Activated T-helper 1 cell treated with anti-CD3 and anti-CD28 coated beads, Interleukin-2, amount 50 U/mL, for 16 hours (primary cell): ENCODE results near the gene PLA2G4E.

Experiments used
- DNase-seq, 2 donors: peaks; one replicate each; pipeline ENCODE4 v3.0.0-alpha.2; 2020; ENCODE audit warnings: low read depth in 1 of 2, low spot score in 1 of 2

Gene PLA2G4E

GRCh38 chr15:41958002-41958420 is 62.8 kb downstream of the PLA2G4E start:
- no peak for DNase-seq

DNA sequence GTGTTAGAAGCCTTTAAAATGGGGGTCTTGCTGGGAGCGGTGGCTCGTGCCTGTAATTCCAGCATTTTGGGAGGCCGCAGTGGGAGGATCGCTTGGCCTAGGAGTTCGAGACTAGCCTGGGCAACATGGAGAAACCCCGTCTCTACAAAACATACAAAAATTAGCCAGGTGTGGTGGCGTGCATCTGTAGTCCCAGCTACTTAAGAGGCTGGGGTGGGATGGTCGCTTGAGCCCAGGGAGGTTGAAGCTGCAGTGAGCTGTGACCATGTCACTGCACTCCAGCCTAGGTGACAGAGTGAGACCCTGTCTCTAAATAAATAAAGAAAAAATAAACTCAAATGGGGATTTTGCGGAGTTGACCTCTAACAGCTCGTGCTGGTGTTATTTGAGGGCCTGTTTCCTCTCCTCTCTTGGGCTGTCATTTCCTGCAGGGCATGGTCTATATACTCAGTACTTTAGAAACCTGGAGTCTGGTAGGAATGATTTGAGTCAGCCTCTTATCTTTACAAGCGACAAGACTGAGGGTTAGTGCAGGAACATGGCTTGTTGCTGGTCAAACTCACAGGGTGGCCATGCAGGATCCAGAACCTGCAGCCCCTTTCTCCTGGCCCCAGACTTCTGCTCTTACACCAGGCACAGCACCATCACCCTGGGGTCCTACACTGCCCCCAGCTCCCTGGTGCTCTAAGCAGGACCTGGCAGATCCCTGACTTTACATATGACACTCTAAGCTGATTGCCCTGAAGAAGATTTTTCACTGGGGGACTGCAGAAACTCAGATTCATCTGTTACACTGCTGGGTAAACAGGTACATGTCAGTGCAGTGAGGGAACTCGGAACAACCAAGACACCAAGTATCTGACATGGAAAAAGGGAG is 63.6 kb downstream of the PLA2G4E start:
- no peak for DNase-seq

- no peak for DNase-seq
Measured at GRCh38 chr15:41955807-41956525, 64.9 kb downstream of the PLA2G4E start.

GRCh38 chr15:41955100-41955499 is 65.7 kb downstream of the PLA2G4E start:
- no peak for DNase-seq

GRCh38 chr15:41954036-41954435 is 66.8 kb downstream of the PLA2G4E start:
- no peak for DNase-seq

DNA sequence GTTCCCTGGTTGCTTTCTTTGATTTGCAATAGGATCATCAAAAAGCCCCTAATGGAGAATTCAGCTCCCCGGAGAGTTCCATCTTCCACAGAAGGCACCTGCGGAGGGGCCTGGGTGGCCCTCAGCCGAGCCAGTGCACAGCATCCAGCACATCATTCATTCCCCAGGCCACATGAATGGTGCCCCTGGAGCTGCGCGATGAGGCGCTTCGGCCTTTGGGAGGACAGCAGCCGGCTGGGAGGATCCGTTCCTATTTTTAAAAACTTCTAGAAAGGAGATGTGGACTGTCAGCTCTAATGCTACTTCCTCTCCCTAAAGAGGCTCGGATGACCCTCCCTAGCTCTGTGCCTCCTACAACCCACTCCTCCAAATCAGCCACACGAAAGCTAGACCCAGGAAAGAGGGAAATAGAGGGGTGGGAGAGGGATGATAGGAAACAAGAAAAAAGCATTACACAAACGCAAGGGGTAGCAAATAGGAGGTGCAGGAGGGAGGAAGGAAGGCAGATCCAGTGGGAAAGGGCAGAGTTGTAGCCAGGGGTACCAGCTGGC is 68.8 kb downstream of the PLA2G4E start:
- no peak for DNase-seq

DNA sequence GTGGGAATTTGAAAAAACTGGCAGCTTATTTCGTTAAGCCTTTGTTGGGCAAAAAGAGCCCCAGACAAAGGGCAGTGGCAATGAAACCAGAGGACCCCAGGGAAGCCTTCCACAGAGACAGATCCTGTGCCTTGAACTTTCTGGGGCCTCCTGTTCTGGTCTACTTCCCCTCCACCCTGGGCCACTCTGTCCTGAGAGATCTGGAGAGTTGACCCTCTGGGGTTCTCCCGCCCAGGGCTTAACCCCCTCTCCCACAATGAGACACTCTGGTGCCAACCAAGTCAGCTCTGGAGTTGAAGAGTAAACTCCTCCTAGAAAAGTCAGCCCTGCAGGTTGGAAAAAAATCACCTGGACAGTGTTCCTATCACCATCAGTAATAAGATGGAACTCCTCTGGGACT is 69.3 kb downstream of the PLA2G4E start:
- no peak for DNase-seq

DNA sequence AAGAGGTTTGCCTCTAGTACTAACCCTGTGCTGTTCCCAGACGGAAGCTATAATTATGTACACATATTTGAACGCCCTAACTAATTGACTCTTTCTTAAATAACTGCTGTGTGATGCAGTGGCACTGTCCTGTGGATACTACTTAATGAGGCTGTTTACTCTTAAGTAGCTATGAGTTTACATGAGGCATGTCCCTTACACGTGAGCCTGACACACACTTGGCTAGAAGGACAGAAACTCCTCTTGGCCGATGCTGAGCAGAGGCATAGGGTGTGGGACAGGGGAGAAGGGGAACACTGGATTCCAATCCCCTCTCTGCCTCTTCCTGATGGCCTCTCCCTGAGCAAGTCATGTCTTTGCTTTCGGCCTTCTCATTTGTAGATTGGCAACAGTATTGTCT is 70.4 kb downstream of the PLA2G4E start:
- no peak for DNase-seq

GRCh38 chr15:41950127-41950483 is 70.7 kb downstream of the PLA2G4E start:
- no peak for DNase-seq

DNA sequence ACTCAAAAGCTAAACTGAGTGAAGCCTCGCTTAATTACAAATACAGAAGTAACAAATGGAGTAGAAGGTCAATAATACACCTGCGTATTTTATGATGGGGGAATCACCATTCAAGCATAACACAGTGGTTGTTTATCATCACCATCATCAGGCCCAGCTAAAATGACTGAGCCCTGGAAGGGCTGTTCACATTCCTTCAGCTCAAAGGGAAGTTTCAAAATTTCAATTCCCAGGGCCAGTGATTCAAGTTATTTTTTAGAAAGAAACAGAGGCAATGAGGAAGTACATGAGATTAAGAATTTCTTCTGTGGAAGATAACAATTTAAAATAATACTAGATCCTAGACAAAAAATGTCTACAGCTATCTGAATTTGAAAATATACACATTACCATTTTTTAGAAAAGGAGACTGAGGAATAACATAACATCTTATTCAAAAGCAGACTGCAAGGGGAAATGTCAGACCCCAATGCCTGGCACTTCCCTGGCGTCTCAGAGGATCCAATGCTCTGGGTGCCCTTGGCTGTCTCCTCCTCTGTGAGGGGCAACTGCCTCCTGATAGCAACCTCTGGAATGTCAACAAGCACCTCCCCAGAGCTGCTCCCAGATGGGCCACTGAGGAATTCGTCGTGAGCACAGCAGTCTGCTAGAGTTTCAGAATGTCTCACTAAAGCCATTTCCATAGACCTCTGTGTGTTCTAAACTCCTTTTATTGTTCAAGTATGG is 71.3 kb downstream of the PLA2G4E start:
- DNase-seq: no peak

- DNase-seq: no peak
Measured at GRCh38 chr15:41948490-41948889, 72.4 kb downstream of the PLA2G4E start.

GRCh38 chr15:41946970-41947369 is 73.9 kb downstream of the PLA2G4E start:
- no peak for DNase-seq

GRCh38 chr15:41945731-41946130 is 75.1 kb downstream of the PLA2G4E start:
- DNase-seq: no peak

GRCh38 chr15:41945221-41945620 is 75.6 kb downstream of the PLA2G4E start:
- DNase-seq: no peak

DNA sequence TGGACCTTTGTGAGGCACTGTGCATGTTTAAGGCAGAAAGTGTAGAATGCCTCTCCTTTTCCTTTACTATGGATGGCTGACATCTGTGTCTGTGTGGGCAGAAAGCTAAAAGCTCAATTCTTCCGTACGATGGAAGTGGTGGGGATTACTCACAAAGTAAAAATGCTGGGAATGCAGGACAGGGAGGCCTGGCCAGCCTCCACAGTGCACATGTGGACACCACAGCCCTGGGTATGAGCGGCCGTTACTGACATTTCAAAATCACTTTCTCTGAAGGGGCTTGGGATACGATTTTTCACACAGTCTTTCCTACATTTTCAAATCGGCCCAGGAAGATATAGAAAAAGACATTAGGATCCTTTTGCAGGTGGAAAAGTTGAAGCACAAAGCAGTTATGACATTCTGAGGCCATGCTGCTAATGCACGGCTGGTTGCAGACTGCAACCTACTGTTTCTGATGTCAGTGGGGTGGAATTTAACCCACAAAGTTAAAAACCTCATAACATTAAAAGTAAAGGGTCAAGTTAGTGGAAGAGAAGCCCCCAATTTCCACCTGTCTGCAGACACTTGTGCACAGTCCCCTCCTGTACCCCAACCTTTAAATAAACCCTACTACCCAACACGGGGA is 76.4 kb downstream of the PLA2G4E start:
- no peak for DNase-seq

GRCh38 chr15:41943543-41944312 is 77.1 kb downstream of the PLA2G4E start:
- DNase-seq: no peak

- DNase-seq: no peak
Measured at GRCh38 chr15:41942886-41943285, 78.0 kb downstream of the PLA2G4E start.

DNA sequence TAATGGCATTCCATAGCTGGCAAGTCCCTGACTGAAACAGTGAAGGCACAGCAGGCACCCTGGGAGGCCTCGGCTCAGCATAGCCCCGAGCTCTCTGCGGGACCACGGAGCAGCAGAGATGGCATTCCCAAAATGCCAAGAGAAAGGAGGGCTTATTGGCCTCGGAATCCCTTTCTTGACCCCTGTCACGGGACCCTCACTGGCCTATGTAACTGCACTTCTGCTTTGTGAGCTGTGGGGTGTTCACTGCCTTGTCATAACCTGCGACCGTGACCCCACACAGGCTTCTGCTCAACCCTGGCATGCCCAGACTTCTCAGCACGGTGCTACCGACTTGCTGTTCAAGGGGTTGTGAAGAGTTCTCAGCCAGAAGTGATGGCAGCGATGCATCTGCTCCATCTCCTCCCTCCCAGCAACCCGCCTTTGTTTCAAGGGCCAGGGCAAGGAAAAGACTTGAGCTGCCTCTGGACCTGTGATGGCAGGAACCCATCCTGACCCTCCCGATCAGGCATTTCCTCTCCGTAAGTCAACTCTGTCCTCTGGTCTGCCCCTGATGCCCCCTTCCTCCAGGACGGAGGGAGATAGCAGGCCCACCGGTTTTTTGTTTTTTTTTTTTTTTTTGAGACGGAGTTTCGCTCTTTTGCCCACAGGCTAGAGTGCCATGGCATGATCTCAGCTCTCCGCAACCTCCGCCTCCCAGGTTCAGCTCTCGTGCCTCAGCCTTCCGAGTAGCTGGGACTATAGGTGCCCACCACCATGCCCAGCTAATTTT is 79.0 kb downstream of the PLA2G4E start:
- DNase-seq: no peak

DNA sequence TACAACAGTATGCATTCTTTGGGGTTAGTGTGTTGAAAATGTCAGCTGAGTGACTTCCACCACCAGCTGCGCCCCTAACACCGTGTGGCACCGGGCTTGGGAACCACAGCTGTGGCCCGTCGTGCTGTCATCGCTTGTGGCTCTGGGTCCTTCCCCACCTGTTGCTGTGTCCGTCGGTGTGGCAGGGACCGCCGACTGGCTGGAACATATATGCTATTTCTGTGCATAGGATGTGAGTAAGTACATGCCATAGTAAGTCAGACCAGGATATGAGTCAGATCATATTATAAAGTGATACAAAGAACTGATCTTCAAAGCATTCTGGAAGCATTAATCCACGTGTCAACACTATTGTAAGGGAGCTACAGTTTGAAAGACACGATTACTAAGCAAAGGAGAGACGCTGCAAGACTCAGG is 80.4 kb downstream of the PLA2G4E start:
- DNase-seq: peak in 1 of 2 donors; percentile 25

DNA sequence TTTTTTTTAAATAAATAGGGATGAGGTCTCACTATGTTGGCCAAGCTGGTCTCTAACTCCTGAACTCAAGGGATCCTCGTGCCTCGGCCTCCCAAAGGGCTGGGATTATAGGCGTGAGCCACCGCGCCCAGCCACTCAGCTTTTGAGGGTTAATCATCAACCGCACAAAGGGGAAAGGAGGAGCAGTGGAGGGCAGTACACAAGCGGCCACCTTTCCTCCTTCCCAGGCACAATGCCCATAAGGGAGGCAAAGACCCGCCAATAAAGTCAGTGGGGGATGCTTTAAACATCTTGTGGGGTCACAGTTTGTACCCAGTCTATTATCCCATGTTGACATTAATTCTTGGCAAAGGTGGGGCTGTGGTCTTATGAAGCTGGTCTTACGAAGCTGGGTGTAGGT is 80.9 kb downstream of the PLA2G4E start:
- DNase-seq: no peak
